ENCODE data around the gene PLOD1. TPM values are rescaled to one million over a fixed set of nuclear protein-coding genes. Genes with fewer than 3 reads are reported as not detected.

The PLOD1 gene
- total and polyA plus RNA-seq, 4 donors, result 33.5 to 112 (median 79.1) TPM

DNA sequence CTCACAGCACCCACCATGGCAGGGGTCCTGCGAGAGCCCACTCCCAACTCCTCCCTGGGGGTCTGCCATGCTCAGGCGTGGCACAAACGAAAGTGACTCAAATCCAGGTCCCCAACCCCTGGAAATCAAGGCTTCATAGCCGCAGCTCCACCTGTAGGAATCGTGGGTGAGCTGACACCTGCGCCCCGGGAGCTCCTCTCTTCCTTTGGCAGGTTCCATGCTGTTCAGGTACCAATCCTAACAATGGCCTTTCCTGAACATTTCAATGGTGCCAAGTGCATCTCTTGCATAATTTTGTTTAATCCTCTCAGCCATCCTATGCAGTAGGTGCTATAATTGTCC, 46.9 kb upstream of the PLOD1 start:
- Histone ChIP-seq H3K27ac (ENCODE audit: low read depth in 1 of 2, low read length in 1 of 2) (peak overlapping the region in 1 of 2 donors; percentile 92), H3K9ac (ENCODE audit: insufficient read depth in 1 of 2, low read length in 2 of 2) (no peak overlapping the region), H3K27me3 (ENCODE audit: control insufficient read depth in 3 of 3, insufficient read depth in 3 of 3, low read length in 2 of 3) (peaks cover 0 to 5% (median 0%) of the 10 kb centered on the region in 3 donors), H3K4me3 (no peak overlapping the region), H3K36me3 (ENCODE audit: control insufficient read depth in 4 of 4, insufficient read depth in 4 of 4, low read length in 4 of 4) (no peaks in the 10 kb centered on the region), H3K4me1 (ENCODE audit: control insufficient read depth in 5 of 5, insufficient read depth in 5 of 5, low read length in 5 of 5) (peaks cover 0 to 8% (median 6%) of the 10 kb centered on the region in 5 donors), H3K9me3 (ENCODE audit: control insufficient read depth in 4 of 4, insufficient read depth in 3 of 4, low read length in 3 of 4) (no peaks in the 10 kb centered on the region)
- TF ChIP-seq CTCF (IDR thresholded peaks at IDR 0.05; ENCODE audit: control extremely low read depth, extremely low read depth), result no peak
- ATAC-seq (ENCODE audit: insufficient read depth, low FRiP score), result no peak
- WGBS, 2 donors, result 85 to 92% methylated on average over 7 of the region's 7 CpGs
- DNase-seq, result no peak

- Histone ChIP-seq H3K4me3 (no peak overlapping the region), H3K36me3 (ENCODE audit: control insufficient read depth in 4 of 4, insufficient read depth in 4 of 4, low read length in 4 of 4) (no peaks in the 10 kb centered on the region), H3K4me1 (ENCODE audit: control insufficient read depth in 5 of 5, insufficient read depth in 5 of 5, low read length in 5 of 5) (peaks cover 0 to 5% (median under 1%) of the 10 kb centered on the region in 5 donors), H3K27ac (ENCODE audit: low read depth in 1 of 2, low read length in 1 of 2) (peak overlapping the region in 1 of 2 donors; percentile 92), H3K27me3 (ENCODE audit: control insufficient read depth in 3 of 3, insufficient read depth in 3 of 3, low read length in 2 of 3) (peaks cover 0 to 5% (median 0%) of the 10 kb centered on the region in 3 donors), H3K9me3 (ENCODE audit: control insufficient read depth in 4 of 4, insufficient read depth in 3 of 4, low read length in 3 of 4) (no peaks in the 10 kb centered on the region), H3K9ac (ENCODE audit: insufficient read depth in 1 of 2, low read length in 2 of 2) (no peak overlapping the region)
- DNase-seq (no peak), ATAC-seq (ENCODE audit: insufficient read depth, low FRiP score) (no peak)
- TF ChIP-seq CTCF (IDR thresholded peaks at IDR 0.05; ENCODE audit: control extremely low read depth, extremely low read depth), result no peak
- WGBS, 2 donors, result 83 to 91% methylated on average over 15 of the region's 15 CpGs
These were observed 46.2 kb upstream of the PLOD1 start for GRCh38 chr1:11888206-11888876.

- Histone ChIP-seq H3K36me3 (ENCODE audit: control insufficient read depth in 4 of 4, insufficient read depth in 4 of 4, low read length in 4 of 4) (no peaks in the 10 kb centered on the region), H3K9ac (ENCODE audit: insufficient read depth in 1 of 2, low read length in 2 of 2) (no peak overlapping the region), H3K27me3 (ENCODE audit: control insufficient read depth in 3 of 3, insufficient read depth in 3 of 3, low read length in 2 of 3) (peaks cover 0 to 5% (median 0%) of the 10 kb centered on the region in 3 donors), H3K4me1 (ENCODE audit: control insufficient read depth in 5 of 5, insufficient read depth in 5 of 5, low read length in 5 of 5) (peaks cover 0 to 5% (median 0%) of the 10 kb centered on the region in 5 donors), H3K4me3 (no peak overlapping the region), H3K9me3 (ENCODE audit: control insufficient read depth in 4 of 4, insufficient read depth in 3 of 4, low read length in 3 of 4) (no peaks in the 10 kb centered on the region), H3K27ac (ENCODE audit: low read depth in 1 of 2, low read length in 1 of 2) (peak overlapping the region in 1 of 2 donors; percentile 92)
- no peak for DNase-seq
- 50 to 62% methylated on average over 3 of the region's 3 CpGs for WGBS, 2 donors
- no peak for ATAC-seq (ENCODE audit: insufficient read depth, low FRiP score)
- TF ChIP-seq CTCF (IDR thresholded peaks at IDR 0.05; ENCODE audit: control extremely low read depth, extremely low read depth), result no peak
These were observed 45.7 kb upstream of the PLOD1 start for GRCh38 chr1:11888877-11889208.

Measured in lung (tissue), 12 donors.